Measurements from ENCODE around the gene MFN2.

GRCh38 chr1:11978301-11978700 is 1.9 kb upstream of the MFN2 start:
- TF ChIP-seq CTCF (IDR thresholded peaks at IDR 0.05) (no peak), POLR2A (IDR thresholded peaks at IDR 0.05) (no peak)
